Measurements from ENCODE around the gene HK1.

HK1 gene

DNA sequence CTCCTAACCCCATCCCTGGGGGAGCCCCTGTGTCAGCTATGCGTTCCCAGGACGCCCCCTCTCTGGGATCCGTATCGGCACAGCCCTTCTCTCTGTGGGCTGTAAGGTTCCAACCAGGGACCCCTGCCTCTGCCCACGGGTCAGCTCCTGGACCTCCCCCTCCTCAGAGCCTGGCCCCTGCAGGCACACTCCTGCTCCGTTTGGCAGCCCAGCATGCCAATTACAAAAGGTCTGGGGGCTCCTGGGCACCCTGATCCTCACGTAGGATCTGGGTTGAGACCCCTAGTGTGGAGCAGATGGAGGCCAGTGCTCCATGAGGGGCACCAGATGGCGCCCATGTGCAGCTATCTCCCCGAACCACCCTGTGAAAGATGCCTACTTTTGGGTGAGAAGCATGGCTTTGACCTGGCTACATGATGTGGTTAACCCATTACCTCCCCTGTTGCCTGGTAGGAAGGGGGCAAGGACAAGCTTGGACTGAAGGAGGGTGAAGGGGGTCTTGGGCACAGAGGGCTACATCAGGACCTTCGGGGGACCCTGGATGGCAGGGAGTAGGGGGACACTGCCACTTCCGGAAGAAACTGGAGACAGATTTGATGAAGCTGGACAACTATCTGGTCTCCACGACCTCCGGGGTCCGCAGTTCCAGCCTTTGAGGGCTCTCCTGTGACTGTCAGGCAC lies 129.5 kb downstream of the HK1 start:
- no peak for DNase-seq

DNA sequence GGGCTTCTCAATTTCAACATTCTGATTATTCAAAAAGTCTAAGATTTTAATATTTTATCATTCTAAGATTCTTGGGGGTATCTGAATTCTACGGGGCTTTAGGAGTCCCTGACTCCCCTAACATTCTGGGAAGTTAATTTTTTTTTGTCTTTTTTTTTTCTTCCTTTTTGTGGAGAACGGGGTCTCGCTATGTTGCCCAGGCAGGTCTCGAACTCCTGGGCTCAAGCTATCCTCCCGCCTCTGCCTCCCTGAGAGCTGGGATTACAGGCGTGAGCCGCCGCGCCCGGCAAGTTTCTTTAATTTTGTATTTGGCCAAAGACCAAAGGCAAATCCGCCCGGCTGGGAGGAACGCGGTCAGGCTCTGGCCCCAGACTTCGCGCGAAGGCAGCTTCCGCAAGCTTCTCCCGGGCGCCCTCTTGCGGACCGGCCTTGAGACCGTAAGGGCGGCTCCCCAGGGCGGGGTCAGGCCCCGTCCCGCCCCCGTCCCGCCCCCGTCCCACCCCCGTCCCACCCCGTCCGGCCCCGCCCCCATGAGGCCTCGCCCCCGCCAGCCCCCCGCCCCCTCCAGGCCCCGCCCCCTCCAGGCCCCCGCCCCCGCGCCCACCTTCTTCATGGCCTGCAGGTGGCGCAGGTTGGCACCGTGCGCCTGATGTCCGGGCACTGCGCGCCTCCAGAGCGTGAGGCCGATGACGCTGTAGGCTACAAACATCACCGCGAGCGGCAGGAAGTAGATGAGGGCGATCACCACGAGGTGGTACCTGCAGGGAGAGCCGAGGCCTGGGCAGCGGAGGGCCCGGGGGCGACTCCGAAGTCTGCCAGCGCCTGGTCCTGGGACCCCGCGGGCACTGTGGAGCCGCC lies 130.3 kb downstream of the HK1 start:
- peak; percentile 94 for DNase-seq

DNA sequence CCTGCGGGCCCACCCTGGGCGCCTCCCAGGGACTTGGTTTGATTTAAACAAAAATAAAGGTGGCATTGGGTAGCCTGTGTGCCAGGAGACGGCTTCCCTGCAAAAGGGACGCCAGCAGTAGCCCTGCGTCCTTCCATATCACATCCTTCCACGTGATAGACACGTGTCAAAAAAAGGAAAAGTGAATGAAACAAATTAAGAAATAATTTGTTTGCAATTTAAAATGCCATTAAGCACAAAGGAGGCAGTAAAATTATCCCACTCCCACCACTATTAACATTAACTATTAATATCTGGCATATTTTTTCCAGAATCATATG lies 130.8 kb downstream of the HK1 start:
- DNase-seq, result no peak

DNA sequence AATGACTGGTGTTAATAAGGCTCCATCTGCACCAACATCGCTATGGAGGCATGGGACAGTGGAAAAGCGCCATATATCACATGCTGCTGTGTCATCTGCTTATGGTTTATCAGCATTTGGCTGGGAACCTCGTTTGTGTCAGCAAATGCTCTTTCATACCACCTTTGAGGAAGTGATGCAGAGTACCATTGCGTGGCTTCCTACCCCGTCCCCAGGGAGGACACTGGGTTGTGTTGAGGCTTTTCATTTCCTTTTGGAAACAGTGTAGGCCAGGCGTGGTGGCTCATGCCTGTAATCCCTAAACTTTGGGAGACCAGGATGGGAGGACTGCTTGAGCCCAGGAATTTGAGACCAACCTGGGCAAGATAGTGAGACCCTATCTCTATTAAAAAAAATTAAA lies 131.7 kb downstream of the HK1 start:
- no peak for DNase-seq

DNA sequence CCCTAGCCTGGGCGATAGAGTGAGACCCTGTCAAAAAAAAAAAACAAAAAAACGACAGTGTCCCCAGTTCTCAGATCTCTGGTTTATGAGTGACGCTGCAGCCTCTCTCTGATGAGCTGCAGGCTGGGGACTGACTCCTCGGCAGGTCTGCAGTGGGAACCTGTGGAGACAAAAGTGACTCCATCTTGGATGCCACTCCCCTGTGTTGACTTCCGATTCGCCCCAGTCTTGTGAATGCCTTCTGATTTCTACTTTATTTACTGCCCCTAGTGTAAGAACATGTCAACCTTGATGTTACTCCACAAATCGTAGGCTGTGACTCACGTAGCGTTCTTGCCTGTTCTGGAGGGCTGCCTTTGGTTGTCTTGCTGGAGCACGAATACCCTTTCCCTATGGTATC lies 132.2 kb downstream of the HK1 start:
- no peak for DNase-seq

DNA sequence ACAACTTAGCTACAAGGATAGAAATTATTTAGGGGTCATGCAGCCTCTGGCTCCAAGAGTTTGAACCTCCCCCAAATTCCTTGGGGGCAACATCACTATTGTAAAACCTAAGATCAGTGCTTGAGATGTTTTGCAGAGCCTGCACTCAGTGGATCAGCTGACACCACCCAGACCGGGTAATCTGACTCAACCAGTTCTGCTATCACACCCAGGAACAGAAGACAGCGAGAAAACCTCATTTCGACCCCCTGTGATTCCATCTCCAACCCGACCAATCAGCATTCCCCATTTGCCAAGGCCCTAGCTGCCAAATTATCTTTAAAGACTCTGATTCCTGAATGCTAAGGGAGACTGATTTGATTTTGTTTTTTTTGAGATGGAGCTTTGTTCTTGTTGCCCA lies 133.2 kb downstream of the HK1 start:
- no peak for DNase-seq

DNA sequence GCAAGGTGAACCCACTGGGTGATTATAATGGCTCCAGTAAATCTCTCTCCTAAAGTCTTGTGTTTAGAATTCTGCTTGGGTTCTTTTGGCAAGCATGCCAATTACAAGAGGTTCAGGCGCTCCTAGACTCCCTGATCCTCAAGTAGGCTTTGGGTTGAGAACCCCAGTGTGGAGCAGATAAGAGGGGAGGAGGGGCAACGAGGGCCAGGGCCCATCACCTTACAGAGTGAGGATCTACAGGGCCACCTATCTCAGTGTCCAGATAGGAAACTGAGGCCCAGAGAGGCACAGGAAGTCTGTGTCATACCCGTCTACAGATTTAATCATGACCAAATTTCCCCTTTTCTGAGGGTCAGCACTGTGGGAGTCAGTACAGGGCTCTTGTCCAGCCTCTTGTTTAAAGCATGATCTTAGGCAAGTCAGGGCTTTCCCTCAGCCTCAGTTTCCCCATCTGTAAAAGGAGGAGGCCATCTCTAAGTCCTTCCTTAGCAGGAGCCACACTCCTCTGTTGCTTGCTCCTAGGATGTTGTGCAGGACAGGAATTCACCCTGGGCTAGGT lies 134.0 kb downstream of the HK1 start:
- no peak for DNase-seq

DNA sequence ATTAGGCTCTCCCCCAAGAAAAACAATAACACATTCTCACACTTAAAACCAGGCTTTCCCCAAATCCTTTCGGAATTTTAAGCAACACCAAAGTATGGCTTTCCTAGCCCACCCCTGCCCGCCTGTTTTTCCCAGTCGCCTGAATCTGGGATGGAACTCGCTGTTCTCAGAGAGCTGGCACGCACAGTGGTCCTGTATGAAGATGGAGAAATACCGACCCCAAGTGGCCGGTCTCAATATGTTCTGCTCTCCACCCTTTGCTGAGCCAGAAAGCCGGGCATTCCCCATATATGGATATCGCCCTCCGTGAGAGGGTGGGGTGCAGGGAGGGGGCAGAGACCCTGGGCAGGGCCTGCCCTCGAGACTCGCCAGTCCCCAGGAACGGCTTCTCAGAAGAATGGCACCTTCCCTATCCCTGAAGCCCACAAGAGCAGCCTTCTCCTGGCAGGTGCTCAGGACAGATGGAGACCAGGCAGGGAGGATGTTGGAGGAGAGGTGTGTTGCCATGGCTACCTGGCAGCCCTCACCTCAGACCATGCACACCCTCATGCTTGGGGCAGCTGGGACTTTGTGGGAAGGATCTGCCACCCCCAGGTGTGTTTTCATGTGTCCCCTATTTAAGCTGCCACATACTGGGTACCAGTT lies 135.0 kb downstream of the HK1 start:
- peak; percentile 67 for DNase-seq

DNA sequence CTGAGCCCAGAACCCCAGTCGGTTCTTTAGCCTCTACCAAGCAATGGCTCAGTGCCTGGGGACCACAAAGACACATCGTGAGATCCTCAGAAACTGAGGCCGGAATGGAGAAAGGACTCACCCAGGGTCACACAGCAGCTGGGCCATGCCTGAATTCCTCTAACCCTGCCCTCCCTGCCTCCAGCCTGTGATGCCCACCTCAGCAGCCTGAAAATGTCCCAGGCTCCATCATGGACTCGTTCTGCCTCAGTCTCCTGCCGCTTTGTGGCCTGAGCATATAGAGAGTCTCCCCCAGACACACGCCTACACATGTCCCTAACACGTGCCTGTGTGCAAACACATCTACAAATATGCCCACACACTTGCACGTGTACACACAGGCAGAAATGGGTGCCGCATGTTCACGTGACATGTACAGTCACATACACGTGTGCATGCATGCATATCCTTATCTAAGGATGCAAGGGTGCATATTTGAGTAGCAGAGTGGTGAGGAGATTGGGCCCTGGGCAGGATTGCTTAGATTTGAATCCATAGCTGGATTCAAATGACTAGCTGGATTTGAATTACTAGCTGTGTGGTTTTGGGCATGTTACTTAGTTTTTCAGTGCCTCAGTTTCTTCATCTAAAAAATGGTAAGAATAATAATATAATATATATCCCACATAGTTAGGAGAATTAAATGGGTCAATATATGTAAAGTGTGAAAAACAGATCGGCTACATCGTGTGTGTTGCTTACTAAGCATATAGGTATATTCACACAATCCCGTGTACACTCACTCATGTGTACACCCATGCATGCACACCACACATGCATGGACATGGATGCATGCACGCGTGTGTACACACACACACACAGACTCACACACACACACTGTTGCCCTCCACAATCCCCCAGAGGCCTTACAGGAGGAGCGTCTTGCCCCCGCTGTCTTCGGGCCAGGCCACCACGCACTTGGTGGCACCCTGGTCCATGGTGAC lies 136.0 kb downstream of the HK1 start:
- DNase-seq, result no peak

DNA sequence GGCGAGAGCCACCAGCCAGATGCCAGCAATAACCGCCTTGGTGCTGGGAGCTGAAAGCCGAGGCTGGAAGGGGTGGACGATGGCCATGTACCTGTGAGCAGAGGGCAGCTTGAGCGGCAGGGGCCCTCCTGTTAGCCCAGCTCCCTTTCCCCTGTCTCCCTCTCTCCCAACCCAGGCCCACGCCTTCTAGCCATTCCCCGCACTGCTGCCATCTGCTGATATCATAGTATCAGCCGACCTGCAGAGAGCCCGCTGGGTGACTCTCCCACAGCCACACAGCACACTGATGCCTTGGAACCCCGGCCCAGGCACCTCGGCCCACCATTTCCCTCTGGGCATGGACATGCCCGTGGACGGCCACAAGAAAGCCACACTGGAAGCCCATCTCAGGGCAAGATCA lies 136.8 kb downstream of the HK1 start:
- no peak for DNase-seq

DNA sequence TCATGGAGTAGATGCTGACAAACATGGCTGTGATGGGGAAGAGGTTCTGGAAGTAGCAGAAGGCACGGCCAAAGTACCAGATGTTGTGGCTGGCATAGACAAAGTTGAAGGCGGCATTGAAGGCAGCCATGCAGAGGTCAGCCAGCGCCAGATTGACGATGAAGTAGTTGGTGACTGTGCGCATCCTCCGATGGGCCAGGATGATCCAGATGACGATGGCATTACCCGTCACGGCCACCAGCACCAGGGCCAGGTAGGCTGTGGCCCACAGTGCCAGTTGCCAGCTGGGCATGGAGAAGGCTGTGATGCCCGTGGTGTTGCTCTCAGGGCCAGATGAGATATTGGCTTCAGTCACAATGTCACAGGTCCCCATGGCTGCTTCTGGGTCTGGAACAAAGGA lies 137.7 kb downstream of the HK1 start:
- DNase-seq, result no peak

DNA sequence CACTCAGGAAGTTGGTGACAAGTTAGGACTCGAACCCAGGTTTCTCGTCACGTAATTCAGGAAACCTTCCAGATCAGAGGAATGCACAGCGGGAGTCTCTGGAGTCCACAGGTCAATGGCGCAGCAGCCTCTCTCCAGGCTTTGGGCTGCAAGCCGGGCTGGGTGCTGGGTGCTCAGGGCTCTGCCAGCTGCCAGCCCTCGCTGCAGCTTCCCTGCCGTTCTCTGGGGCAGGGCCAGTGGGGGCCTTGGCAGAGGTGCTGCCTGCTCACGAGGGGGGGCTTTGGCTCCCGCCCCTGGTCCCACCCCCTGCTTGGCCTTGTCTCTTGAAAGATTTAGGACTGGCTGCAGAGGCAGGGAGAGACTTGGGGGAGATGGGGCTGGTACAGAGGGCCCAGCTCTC lies 138.4 kb downstream of the HK1 start, which contains the start of gene TACR2:
TACR2 (minus strand) TSS at position 224 of the 400 bp plus-strand sequence. CDS start 595 bp downstream, outside the sequence.
- DNase-seq, result no peak

DNA sequence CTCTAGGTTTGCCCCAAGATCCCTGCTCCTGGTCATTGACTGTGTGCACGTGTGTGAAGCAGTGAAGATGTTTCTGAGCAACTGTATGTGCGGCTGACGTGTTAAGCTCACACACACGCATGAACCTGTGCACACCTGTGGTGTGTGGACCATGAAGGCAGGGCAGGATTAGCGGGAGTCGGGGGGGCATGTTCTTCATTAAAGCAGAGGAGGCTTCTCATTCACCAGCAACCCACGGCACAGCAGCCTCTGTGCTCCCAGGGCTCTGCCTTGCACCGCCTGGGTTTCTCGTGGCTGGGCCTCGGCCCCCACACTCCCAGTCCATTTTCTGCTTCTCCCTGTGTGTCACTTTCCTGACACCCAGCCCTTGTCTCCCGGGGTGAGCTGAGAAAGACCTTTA lies 139.2 kb downstream of the HK1 start:
- DNase-seq, result no peak

DNA sequence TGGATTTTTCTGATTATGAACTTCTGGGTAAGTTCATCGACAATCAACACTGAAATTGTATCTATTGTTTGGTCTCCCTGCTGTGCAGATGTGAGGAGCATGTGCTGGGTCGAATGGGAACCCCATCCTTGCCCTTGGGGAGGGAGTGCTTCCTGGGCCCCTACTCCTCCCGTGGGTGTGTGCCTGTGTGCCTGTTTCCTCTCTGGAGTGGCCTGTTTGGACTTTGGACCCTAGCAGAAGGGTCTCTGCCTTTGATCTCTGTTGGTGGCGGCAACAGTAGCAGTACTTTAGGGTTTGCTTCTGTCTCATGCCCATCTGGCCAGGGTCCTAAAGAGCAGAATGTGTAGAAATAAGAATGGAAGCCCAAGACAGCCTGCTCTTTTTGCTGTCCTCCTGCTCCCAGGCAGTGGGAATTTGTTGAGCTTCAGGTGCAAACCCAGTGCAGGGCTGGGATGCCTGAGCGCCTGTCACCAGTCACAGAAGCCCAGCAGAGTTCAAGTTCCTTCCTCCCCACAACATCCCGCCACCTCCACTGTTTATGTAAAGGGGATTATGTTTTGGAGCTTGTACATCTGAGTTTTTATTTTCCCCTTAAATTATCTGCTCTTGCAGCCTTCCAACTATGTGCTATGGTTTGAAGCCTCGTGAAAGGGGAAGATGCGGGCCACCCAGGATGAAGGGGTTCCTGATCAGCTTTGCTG lies 139.9 kb downstream of the HK1 start:
- no peak for DNase-seq

DNA sequence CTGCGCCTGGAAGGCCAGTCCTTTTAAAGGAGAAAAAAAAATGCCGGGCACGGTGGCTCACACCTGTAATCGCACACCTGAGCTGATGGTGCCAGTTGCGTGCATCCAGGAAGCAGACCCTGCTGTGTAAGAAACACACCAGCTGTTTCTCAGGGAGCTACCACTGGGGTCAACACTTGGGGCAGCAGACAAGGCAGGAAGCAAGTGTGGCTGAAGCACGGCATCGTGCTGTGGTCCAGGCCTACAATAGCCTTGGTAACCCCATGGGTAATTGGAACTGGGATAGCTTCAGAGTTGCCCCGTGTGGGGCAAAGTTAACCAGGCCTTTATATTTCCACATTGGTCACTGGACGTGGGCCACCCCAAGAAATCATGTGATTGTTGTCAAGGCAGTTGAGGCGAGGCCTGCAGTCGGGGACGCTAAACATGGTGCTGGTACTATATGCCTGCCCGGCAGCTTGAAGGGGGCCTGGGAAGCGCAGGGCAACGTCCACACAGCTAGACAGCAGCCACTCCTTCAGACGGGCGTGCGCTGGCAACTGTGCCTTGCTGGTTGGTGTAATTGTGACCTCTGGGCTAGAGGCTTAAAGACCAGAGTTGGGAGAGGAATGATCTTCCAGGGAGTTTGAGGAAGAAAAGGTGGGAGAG lies 140.9 kb downstream of the HK1 start:
- DNase-seq, result no peak

DNA sequence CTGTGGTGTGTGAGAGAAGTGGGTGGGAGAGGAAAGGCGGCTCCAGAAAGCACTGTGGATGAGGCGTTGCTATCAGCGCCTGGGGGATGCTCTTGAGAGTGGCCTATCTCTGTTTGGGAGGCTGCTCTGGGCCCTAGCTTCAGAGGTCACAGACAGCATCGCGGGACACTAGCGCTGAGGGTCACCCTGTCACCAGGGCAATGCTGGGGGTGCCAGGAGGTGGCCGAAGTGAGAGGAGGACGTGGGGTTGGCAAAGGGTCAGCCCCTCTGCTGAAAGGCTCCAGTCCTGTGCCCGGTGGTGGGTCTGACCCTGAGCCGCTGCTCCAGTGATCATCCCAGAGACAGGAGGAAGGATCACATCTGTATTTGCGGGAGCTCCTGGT lies 141.4 kb downstream of the HK1 start:
- DNase-seq, result no peak

DNA sequence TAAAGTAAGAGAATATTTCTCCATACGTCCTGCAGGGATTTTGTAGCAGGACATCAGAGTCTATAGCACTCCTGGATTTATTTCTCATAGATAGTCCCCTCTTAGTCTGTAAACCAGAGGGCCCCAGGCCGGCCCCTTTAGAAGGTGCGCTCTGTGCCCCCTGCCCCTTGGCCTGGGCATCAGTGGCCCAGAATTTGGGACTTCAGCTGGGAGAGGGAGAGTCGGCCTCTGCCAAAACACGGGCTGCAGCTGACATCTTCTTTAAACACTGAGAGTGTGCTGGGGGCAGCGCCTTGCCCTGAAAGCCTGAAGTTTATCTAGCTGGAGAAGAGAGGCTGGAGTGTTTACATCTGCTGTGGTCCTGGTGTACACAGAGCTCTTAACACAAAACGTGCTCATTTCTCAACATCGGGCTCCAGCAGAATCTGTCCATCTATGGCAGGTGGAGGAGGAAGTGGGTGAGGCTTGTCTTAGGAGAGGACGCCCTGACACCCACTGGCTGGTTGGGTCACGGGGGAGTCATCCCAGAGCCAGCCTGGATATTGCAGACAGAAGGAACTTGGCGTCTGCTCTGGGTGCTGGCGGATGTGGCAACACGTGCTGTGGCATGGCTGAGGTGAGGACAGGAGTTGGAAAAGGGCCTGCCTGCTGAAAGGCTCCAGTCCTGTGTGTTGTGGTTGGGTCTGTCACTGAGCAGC lies 143.5 kb downstream of the HK1 start:
- DNase-seq, result no peak

DNA sequence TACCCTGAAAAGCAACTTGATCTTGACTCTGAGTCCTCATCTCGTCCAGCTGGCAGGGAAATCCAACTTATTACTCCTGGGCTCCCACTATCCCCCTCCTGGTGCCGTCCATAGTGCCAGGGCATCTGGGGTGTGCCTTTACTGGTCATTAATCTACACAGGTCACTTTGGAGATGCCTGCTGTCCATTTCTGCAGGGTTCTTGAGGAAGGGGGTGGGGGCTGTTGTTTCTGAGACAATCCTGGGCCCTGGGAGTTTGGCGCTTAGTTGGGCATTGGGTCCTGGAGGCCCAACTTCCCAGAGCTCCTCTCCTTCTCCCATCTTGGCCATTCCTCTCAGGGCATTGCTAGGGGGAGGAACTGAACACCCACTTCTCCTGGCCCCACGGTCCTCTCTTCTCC lies 144.4 kb downstream of the HK1 start:
- DNase-seq, result no peak

DNA sequence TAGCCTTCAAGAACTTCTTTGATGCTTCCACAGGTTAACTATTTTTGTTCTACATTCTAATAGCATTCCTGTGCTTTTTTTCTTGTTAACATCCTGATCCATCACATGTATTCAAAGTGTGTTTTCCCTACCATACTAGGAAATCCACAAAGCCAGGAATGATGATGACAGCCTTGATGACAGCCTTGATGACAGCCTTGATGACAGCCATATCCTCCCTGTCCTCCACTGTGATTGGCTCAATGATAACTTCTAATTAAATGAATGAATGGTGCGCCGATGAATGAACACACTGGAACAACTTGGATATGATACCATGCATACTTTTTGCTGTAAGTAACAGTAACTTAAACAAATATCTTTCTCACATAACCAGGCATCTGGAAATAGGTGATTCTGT lies 146.7 kb downstream of the HK1 start:
- DNase-seq, result no peak

DNA sequence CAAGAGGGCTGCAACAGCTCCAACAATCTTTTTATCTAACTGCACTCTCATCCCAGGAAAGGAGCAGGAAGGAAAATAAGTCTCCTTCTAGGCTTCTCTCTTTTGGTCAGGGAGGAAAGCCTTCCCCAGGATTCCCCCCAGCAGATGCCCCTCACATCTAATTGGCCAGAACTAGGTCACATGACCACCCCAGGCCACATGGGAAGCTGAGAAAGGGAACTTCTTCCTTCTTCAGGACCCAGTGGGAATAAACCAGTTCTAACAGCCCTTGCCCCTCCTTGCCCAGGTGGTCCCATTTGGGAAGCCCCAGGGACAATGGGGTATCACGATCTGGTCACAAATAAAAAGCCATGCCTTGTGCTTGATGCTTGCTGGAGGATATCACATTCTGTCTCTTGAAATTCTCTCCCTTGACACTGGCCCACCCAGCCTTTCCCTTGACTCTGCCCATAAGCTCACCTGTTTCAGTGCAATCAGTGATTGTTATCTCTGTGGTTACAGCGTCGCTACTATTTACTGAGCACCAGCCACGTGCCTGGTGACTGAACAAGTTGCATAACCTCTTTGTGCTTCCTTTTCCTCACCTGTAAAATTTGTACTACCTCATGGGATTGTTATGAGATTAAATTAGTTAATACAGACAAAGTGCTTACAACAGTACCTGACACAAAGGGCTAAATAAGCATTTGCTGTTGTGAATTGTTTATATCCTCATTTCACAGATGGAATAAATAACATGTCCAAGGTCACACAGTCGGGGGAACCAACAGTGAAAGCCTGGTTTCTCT lies 147.4 kb downstream of the HK1 start:
- DNase-seq, result no peak
